ENCODE results near the gene HES6. TPM values are rescaled to one million over a fixed set of nuclear protein-coding genes. Genes with fewer than 3 reads are reported as not detected.

Gene HES6
- total RNA-seq (2014; rRNA removed; shearing (Covaris generic)) = 10.1 and 10.5 TPM in 2 replicates
- polyA plus RNA-seq (2014; cell fraction: nucleus; rRNA removed) = 78.0 and 103 TPM in 2 replicates

- DNase-seq (ENCODE audit: extremely low read depth, low read depth) = peak; percentile 89
Measured at GRCh38 chr2:238239863-238240756, at the start of gene HES6. HES6 (minus strand) TSS chr2:238240038; CDS start chr2:238239905, 133 bp downstream.

- no peak for DNase-seq (ENCODE audit: extremely low read depth, low read depth)
Measured at GRCh38 chr2:238289574-238289973, 49.7 kb upstream of the HES6 start.

GRCh38 chr2:238288650-238289573, 49.1 kb upstream of the HES6 start:
- peak; percentile 94 for DNase-seq (ENCODE audit: extremely low read depth, low read depth)

GRCh38 chr2:238287737-238288649, 48.2 kb upstream of the HES6 start, which contains the start of gene PER2:
PER2 (minus strand) TSS chr2:238288610; CDS start chr2:238277936, 10,674 bp downstream.
- DNase-seq (ENCODE audit: extremely low read depth, low read depth) = no peak

GRCh38 chr2:238286987-238287736, 47.3 kb upstream of the HES6 start:
- DNase-seq (ENCODE audit: extremely low read depth, low read depth) = no peak

GRCh38 chr2:238286551-238286950, 46.7 kb upstream of the HES6 start:
- DNase-seq (ENCODE audit: extremely low read depth, low read depth) = no peak

- DNase-seq (ENCODE audit: extremely low read depth, low read depth) = no peak
Measured at GRCh38 chr2:238286095-238286494, 46.3 kb upstream of the HES6 start.

- peak; percentile 75 for DNase-seq (ENCODE audit: extremely low read depth, low read depth)
Measured at GRCh38 chr2:238285653-238286082, 45.8 kb upstream of the HES6 start.

- no peak for DNase-seq (ENCODE audit: extremely low read depth, low read depth)
Measured at GRCh38 chr2:238284802-238285515, 45.1 kb upstream of the HES6 start.

- DNase-seq (ENCODE audit: extremely low read depth, low read depth) = no peak
Measured at GRCh38 chr2:238282861-238283738, 43.3 kb upstream of the HES6 start.

GRCh38 chr2:238281826-238282480, 42.1 kb upstream of the HES6 start:
- no peak for DNase-seq (ENCODE audit: extremely low read depth, low read depth)

- no peak for DNase-seq (ENCODE audit: extremely low read depth, low read depth)
Measured at GRCh38 chr2:238280083-238280825, 40.4 kb upstream of the HES6 start.

- DNase-seq (ENCODE audit: extremely low read depth, low read depth) = no peak
Measured at GRCh38 chr2:238279324-238279682, 39.5 kb upstream of the HES6 start.

- DNase-seq (ENCODE audit: extremely low read depth, low read depth) = no peak
Measured at GRCh38 chr2:238278626-238279323, 38.9 kb upstream of the HES6 start.

- DNase-seq (ENCODE audit: extremely low read depth, low read depth) = no peak
Measured at GRCh38 chr2:238277695-238278094, 37.9 kb upstream of the HES6 start.

Measured in NCI-H460 (cell line).